Activated T-helper 2 cell treated with anti-CD3 and anti-CD28 coated beads, Interferon-gamma antibody, Interleukin-2, Interleukin-4, amounts not matched to agents 10 μg/mL and 5 μg/mL and 100 μg/mL, durations not matched to agents 14 hours and 24 hours and 36 hours (primary cell): ENCODE data around the gene SOD3. TPM values are rescaled to one million over a fixed set of nuclear protein-coding genes. Genes with fewer than 3 reads are reported as not detected.

Source experiments
- DNase-seq: peaks from one replicate; pipeline ENCODE4 v3.0.0; 2021; ENCODE audit warnings: low spot score
- H3K27ac Mint-ChIP-seq: one replicate; pipeline ENCODE4 v1.8.0; 2021; ENCODE audit warnings: mixed read lengths
- H3K27me3 Mint-ChIP-seq: one replicate; pipeline ENCODE4 v1.8.0; 2021; ENCODE audit warnings: low read depth, mixed read lengths
- H3K36me3 Mint-ChIP-seq: one replicate; pipeline ENCODE4 v1.8.0; 2021; ENCODE audit warnings: low read depth, mixed read lengths
- H3K4me1 Mint-ChIP-seq: one replicate; pipeline ENCODE4 v1.8.0; 2021; ENCODE audit warnings: low read depth, mixed read lengths
- H3K4me3 Mint-ChIP-seq: one replicate; pipeline ENCODE4 v1.8.0; 2021; ENCODE audit warnings: low read depth, mild to moderate bottlenecking, moderate library complexity, mixed read lengths
- H3K9me3 Mint-ChIP-seq: one replicate; pipeline ENCODE4 v1.8.0; 2021; ENCODE audit warnings: mixed read lengths
- intact Hi-C: fragments of 100-400 bp; cut with micrococcal nuclease; formaldehyde crosslinking; loops from one replicate; pipeline ENCODE4 v1.15.1; 2023
- total RNA-seq: library from RNA; stranded (reverse); gene quantifications from 2 replicates; pipeline ENCODE4 v1.2.3, GENCODE V29; 2022

The SOD3 gene
- total RNA-seq, 1 donor from 2014 or later = not detected

DNA sequence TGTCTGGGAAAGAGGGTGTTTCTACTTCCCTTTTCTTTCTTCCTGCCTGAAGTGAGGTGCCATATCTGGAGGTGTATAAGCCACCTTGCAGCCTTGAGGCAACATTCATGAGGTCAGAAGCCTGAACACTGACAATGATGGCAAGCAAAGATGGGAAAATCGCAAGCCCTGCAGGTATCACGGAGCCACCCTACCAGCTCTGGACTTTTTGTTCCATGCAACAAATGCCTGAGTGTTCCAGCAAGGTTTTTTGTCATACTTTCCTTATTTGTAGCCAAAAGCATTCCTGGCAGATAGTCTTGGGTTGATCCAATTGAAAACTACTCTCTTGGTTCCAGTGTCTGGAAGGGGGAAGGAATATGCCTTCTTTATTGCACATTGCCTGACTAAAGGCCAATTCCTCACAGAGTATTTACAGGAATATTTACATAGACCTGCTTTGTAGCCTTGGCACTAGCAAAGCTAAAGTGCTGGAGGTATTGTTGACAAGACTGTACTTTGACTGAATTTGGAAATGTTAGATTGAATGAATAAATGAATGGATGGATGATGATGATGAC is 14.4 kb upstream of the SOD3 start:
- Mint-ChIP-seq H3K27me3 (peaks cover 3% of the 10 kb centered on the region), H3K9me3 (no peaks in the 10 kb centered on the region), H3K36me3 (no peaks in the 10 kb centered on the region), H3K4me1 (no peaks in the 10 kb centered on the region), H3K4me3 (no peak overlapping the region), H3K27ac (no peak overlapping the region)
- intact Hi-C loops = no loop called here
- DNase-seq = no peak

GRCh38 chr4:24781999-24782745 is 13.2 kb upstream of the SOD3 start:
- Mint-ChIP-seq H3K4me3 (no peak overlapping the region), H3K9me3 (no peaks in the 10 kb centered on the region), H3K4me1 (no peaks in the 10 kb centered on the region), H3K27me3 (peaks cover 3% of the 10 kb centered on the region), H3K27ac (no peak overlapping the region), H3K36me3 (no peaks in the 10 kb centered on the region)
- DNase-seq = no peak
- intact Hi-C loops = no loop called here

DNA sequence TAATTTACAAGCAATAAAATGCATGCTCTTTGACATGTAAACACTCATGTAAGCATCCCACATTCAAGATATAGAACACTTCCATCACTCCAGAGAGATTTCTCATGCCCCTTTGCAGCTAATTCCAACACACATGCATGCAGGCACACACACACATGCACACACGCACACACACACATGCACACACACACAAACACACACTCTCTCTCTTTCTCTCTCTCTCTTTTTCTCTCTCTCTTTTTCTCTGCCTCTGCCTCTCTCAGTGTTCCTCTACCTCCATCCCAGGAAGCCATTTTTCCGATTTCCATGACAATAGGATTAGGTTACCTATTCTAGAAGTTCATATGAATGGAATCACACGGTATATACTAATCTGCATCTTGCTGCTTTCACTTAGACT is 11.9 kb upstream of the SOD3 start:
- intact Hi-C loops = no loop called here
- Mint-ChIP-seq H3K27ac (no peak overlapping the region), H3K4me3 (no peak overlapping the region), H3K4me1 (no peaks in the 10 kb centered on the region), H3K36me3 (no peaks in the 10 kb centered on the region), H3K27me3 (peaks cover 3% of the 10 kb centered on the region), H3K9me3 (peaks cover 5% of the 10 kb centered on the region)
- no peak for DNase-seq

- no peaks in the 10 kb centered on the region for H3K36me3 Mint-ChIP-seq
- H3K27ac Mint-ChIP-seq = no peak overlapping the region
- H3K27me3 Mint-ChIP-seq = no peaks in the 10 kb centered on the region
- DNase-seq = no peak
- no peaks in the 10 kb centered on the region for H3K4me1 Mint-ChIP-seq
- no peak overlapping the region for H3K4me3 Mint-ChIP-seq
- intact Hi-C loops = no loop called here
- peaks cover 5% of the 10 kb centered on the region for H3K9me3 Mint-ChIP-seq
Observed at GRCh38 chr4:24791043-24791442, 4.3 kb upstream of the SOD3 start.

GRCh38 chr4:24792552-24792951 is 2.8 kb upstream of the SOD3 start:
- no peak for DNase-seq
- H3K4me1 Mint-ChIP-seq = no peaks in the 10 kb centered on the region
- intact Hi-C loops = no loop called here
- no peaks in the 10 kb centered on the region for H3K36me3 Mint-ChIP-seq
- H3K9me3 Mint-ChIP-seq = peaks cover 5% of the 10 kb centered on the region
- H3K27ac Mint-ChIP-seq = no peak overlapping the region
- no peaks in the 10 kb centered on the region for H3K27me3 Mint-ChIP-seq
- no peak overlapping the region for H3K4me3 Mint-ChIP-seq

GRCh38 chr4:24793219-24794005 is 2.0 kb upstream of the SOD3 start:
- no peaks in the 10 kb centered on the region for H3K36me3 Mint-ChIP-seq
- no peak for DNase-seq
- H3K27me3 Mint-ChIP-seq = peaks cover 2% of the 10 kb centered on the region
- peaks cover under 1% of the 10 kb centered on the region for H3K9me3 Mint-ChIP-seq
- H3K27ac Mint-ChIP-seq = no peak overlapping the region
- H3K4me3 Mint-ChIP-seq = no peak overlapping the region
- H3K4me1 Mint-ChIP-seq = no peaks in the 10 kb centered on the region
- intact Hi-C loops = no loop called here

- H3K36me3 Mint-ChIP-seq = no peaks in the 10 kb centered on the region
- no peaks in the 10 kb centered on the region for H3K9me3 Mint-ChIP-seq
- no peaks in the 10 kb centered on the region for H3K4me1 Mint-ChIP-seq
- intact Hi-C loops = no loop called here
- no peak overlapping the region for H3K27ac Mint-ChIP-seq
- no peak for DNase-seq
- no peak overlapping the region for H3K4me3 Mint-ChIP-seq
- peaks cover 9% of the 10 kb centered on the region for H3K27me3 Mint-ChIP-seq
Observed at GRCh38 chr4:24794051-24794450, 1.3 kb upstream of the SOD3 start.

DNA sequence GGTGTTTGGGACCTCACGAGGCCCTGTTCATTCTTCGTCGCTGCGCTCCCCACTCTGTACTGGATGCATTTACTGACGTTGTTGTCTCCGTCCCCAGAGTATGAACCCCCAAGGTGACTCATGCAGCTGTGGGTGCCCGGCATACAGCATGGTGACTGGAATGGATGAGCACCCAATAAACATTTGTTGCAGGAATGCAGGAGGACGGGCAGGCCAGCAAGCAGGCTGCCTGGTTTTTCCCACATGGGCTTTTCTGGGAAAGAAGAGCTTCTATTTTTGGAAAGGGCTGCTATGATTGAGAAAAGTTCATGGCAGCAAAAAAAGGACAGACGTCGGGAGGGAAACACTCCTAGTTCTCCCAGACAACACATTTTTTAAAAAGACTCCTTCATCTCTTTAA is 893 bp upstream of the SOD3 start:
- Mint-ChIP-seq H3K27ac (no peak overlapping the region), H3K27me3 (peaks cover 10% of the 10 kb centered on the region), H3K4me1 (no peaks in the 10 kb centered on the region), H3K4me3 (no peak overlapping the region), H3K9me3 (no peaks in the 10 kb centered on the region), H3K36me3 (no peaks in the 10 kb centered on the region)
- DNase-seq = no peak
- intact Hi-C loops = no loop called here

GRCh38 chr4:24795666-24796381 is 451 bp downstream of the SOD3 start:
- Mint-ChIP-seq H3K4me3 (no peak overlapping the region), H3K9me3 (no peaks in the 10 kb centered on the region), H3K4me1 (no peaks in the 10 kb centered on the region), H3K27ac (no peak overlapping the region), H3K27me3 (peaks cover 16% of the 10 kb centered on the region), H3K36me3 (no peaks in the 10 kb centered on the region)
- intact Hi-C loops = no loop called here
- no peak for DNase-seq

GRCh38 chr4:24796620-24797019 is 1.2 kb downstream of the SOD3 start:
- intact Hi-C loops = no loop called here
- peaks cover 22% of the 10 kb centered on the region for H3K27me3 Mint-ChIP-seq
- no peaks in the 10 kb centered on the region for H3K4me1 Mint-ChIP-seq
- no peak for DNase-seq
- no peak overlapping the region for H3K27ac Mint-ChIP-seq
- no peak overlapping the region for H3K4me3 Mint-ChIP-seq
- no peaks in the 10 kb centered on the region for H3K36me3 Mint-ChIP-seq
- no peaks in the 10 kb centered on the region for H3K9me3 Mint-ChIP-seq

GRCh38 chr4:24798036-24798610 is 2.8 kb downstream of the SOD3 start:
- Mint-ChIP-seq H3K9me3 (no peaks in the 10 kb centered on the region), H3K36me3 (no peaks in the 10 kb centered on the region), H3K27me3 (peaks cover 26% of the 10 kb centered on the region), H3K4me3 (no peak overlapping the region), H3K4me1 (no peaks in the 10 kb centered on the region), H3K27ac (no peak overlapping the region)
- no peak for DNase-seq
- intact Hi-C loops = no loop called here

DNA sequence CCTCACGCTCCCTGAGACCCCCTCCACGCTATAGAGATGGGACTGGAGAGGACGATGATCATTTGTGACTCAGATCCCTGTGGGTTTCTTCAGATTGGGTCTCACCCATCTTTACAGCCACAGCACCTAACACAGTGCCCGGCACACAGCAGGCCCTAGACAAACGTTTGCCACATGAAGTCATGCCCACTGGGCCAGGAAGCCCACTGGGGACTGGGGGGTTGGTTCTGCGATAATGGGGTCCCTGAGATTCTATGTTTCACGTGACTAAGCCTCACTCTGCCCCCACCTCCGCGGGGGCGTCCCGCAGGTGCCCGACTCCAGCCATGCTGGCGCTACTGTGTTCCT is 3.8 kb downstream of the SOD3 start:
- no peak overlapping the region for H3K27ac Mint-ChIP-seq
- intact Hi-C loops = no loop called here
- H3K4me3 Mint-ChIP-seq = no peak overlapping the region
- no peaks in the 10 kb centered on the region for H3K9me3 Mint-ChIP-seq
- no peaks in the 10 kb centered on the region for H3K36me3 Mint-ChIP-seq
- H3K27me3 Mint-ChIP-seq = peaks cover 28% of the 10 kb centered on the region
- H3K4me1 Mint-ChIP-seq = no peaks in the 10 kb centered on the region
- no peak for DNase-seq
